ENCODE measurements around the gene DNAJC6.

- TF ChIP-seq EP300 (IDR thresholded peaks at IDR 0.05) (no peak), POLR2AphosphoS5 (IDR thresholded peaks at IDR 0.05) (no peak)
- TF ChIP-seq, protein P1, sequence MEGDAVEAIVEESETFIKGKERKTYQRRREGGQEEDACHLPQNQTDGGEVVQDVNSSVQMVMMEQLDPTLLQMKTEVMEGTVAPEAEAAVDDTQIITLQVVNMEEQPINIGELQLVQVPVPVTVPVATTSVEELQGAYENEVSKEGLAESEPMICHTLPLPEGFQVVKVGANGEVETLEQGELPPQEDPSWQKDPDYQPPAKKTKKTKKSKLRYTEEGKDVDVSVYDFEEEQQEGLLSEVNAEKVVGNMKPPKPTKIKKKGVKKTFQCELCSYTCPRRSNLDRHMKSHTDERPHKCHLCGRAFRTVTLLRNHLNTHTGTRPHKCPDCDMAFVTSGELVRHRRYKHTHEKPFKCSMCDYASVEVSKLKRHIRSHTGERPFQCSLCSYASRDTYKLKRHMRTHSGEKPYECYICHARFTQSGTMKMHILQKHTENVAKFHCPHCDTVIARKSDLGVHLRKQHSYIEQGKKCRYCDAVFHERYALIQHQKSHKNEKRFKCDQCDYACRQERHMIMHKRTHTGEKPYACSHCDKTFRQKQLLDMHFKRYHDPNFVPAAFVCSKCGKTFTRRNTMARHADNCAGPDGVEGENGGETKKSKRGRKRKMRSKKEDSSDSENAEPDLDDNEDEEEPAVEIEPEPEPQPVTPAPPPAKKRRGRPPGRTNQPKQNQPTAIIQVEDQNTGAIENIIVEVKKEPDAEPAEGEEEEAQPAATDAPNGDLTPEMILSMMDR (IDR thresholded peaks at IDR 0.05), result no peak
Observed at GRCh38 chr1:65309304-65310077, at the start of gene DNAJC6.
